GM21723 (cell line): Measurements from ENCODE around the gene LRRC71.
"Not testable (repeated sequence)": the region's sequence is repeated elsewhere in the genome, so short reads cannot be mapped to it uniquely, and the experiment has no call there.

ENCODE experiments used
- ATAC-seq: cut with Tn5 transposase; IDR thresholded peaks from one replicate; pipeline ENCODE4 v1.9.1; 2021; ENCODE audit warnings: mild to moderate bottlenecking, moderate library complexity; ENCODE audit not compliant: unreplicated experiment

The LRRC71 gene

GRCh38 chr1:156926695-156927094 is 6.3 kb downstream of the LRRC71 start:
- ATAC-seq, result not testable (repeated sequence)

- ATAC-seq, result no peak
These were observed 7.0 kb downstream of the LRRC71 start for GRCh38 chr1:156927215-156928042.

- no peak for ATAC-seq
These were observed 7.7 kb downstream of the LRRC71 start for GRCh38 chr1:156928043-156928602.

- no peak for ATAC-seq
These were observed 9.3 kb downstream of the LRRC71 start for GRCh38 chr1:156929596-156930238.

- ATAC-seq, result no peak
These were observed 10.1 kb downstream of the LRRC71 start for GRCh38 chr1:156930483-156930882.

- no peak for ATAC-seq
These were observed 10.9 kb downstream of the LRRC71 start for GRCh38 chr1:156931211-156931952.

GRCh38 chr1:156931974-156932710 is 11.7 kb downstream of the LRRC71 start:
- ATAC-seq, result no peak

- ATAC-seq, result no peak
These were observed 12.7 kb downstream of the LRRC71 start for GRCh38 chr1:156933136-156933535.

- ATAC-seq, result no peak
These were observed 15.2 kb downstream of the LRRC71 start for GRCh38 chr1:156935505-156936128.

- no peak for ATAC-seq
These were observed 15.8 kb downstream of the LRRC71 start for GRCh38 chr1:156936191-156936590.

- no peak for ATAC-seq
These were observed 16.3 kb downstream of the LRRC71 start for GRCh38 chr1:156936721-156937220.

- ATAC-seq, result no peak
These were observed 17.5 kb downstream of the LRRC71 start for GRCh38 chr1:156937883-156938282.

- ATAC-seq, result no peak
These were observed 18.4 kb downstream of the LRRC71 start for GRCh38 chr1:156938813-156939212.

GRCh38 chr1:156939786-156940334 is 19.4 kb downstream of the LRRC71 start:
- ATAC-seq, result no peak

- ATAC-seq, result no peak
These were observed 21.2 kb downstream of the LRRC71 start for GRCh38 chr1:156941675-156942074.

GRCh38 chr1:156942176-156942575 is 21.7 kb downstream of the LRRC71 start:
- ATAC-seq, result no peak

- no peak for ATAC-seq
These were observed 22.1 kb downstream of the LRRC71 start for GRCh38 chr1:156942576-156942975.

GRCh38 chr1:156943756-156944155 is 23.3 kb downstream of the LRRC71 start:
- no peak for ATAC-seq

- ATAC-seq, result no peak
These were observed 23.8 kb downstream of the LRRC71 start for GRCh38 chr1:156944268-156944667.

GRCh38 chr1:156944848-156945247 is 24.4 kb downstream of the LRRC71 start:
- no peak for ATAC-seq
